OCI-LY3 (cell line): ENCODE data around the gene GFPT2.

ENCODE experiments used
- H2AFZ ChIP-seq: fragments of 200-600, 300-600 bp; shearing (Covaris generic); 2 replicates; pipeline ENCODE4 v1.6.0; 2014; ENCODE audit warnings: antibody characterized with exemption, low read depth, low read length
- H3K27ac ChIP-seq: fragments of 200-600, 300-600 bp; sonication (generic); 2 replicates; pipeline ENCODE4 v1.5.1; 2014; ENCODE audit warnings: mild to moderate bottlenecking, low read length, moderate library complexity, mixed read lengths
- H3K27me3 ChIP-seq: fragments of 200-600, 300-600 bp; sonication (generic); 2 replicates; pipeline ENCODE4 v1.6.1; 2014; ENCODE audit warnings: low read depth, low read length, mixed read lengths
- H3K36me3 ChIP-seq: fragments of 200-600, 300-600 bp; sonication (generic); replicated peaks from 2 replicates; pipeline ENCODE3; 2014; ENCODE audit warnings: low read depth, low read length, mixed read lengths
- H3K4me1 ChIP-seq: fragments of 300-600, 200-600 bp; sonication (generic); 2 replicates; pipeline ENCODE4 v1.6.1; 2014; ENCODE audit warnings: low read length, mixed read lengths
- H3K4me2 ChIP-seq: fragments of 200-600, 300-600 bp; sonication (generic); 2 replicates; pipeline ENCODE4 v1.6.1; 2014; ENCODE audit warnings: low read length, mixed read lengths
- H3K4me3 ChIP-seq: fragments of 300-600, 200-600 bp; sonication (generic); 2 replicates; pipeline ENCODE4 v1.5.1; 2014; ENCODE audit warnings: antibody characterized with exemption, mild to moderate bottlenecking, low read length, moderate library complexity
- H3K79me2 ChIP-seq: fragments of 300-600, 200-600 bp; shearing (Covaris generic); 2 replicates; pipeline ENCODE4 v1.6.1; 2014; ENCODE audit warnings: mild to moderate bottlenecking, low read length, mixed read lengths
- H3K9ac ChIP-seq: fragments of 300-600, 200-600 bp; shearing (Covaris generic); 2 replicates; pipeline ENCODE4 v1.6.0; 2014; ENCODE audit warnings: mild to moderate bottlenecking, low read length, moderate library complexity
- H3K9me3 ChIP-seq: fragments of 200-600, 300-600 bp; shearing (Covaris generic); 2 replicates; pipeline ENCODE4 v1.6.1; 2014; ENCODE audit warnings: low read length, mixed read lengths; ENCODE audit not compliant: insufficient read depth
- H4K20me1 ChIP-seq: fragments of 200-600, 300-600 bp; sonication (generic); 2 replicates; pipeline ENCODE4 v1.6.1; 2016; ENCODE audit warnings: low read length, mixed read lengths; ENCODE audit not compliant: insufficient read depth
- EZH2phosphoT487 ChIP-seq: fragments of 200-600 bp; shearing (Covaris generic); IDR thresholded peaks from 2 replicates; pipeline ENCODE4 v1.6.1; 2018; ENCODE audit warnings: antibody characterized with exemption, mixed run types, low read depth
- TF ChIP-seq, protein P1 (sequence below): fragments of 200-600, 300-600 bp; sonication (generic); IDR thresholded peaks from 2 replicates; pipeline ENCODE4 v1.5.1; 2014; ENCODE audit warnings: antibody characterized with exemption, low read length, low read depth

GFPT2 gene

DNA sequence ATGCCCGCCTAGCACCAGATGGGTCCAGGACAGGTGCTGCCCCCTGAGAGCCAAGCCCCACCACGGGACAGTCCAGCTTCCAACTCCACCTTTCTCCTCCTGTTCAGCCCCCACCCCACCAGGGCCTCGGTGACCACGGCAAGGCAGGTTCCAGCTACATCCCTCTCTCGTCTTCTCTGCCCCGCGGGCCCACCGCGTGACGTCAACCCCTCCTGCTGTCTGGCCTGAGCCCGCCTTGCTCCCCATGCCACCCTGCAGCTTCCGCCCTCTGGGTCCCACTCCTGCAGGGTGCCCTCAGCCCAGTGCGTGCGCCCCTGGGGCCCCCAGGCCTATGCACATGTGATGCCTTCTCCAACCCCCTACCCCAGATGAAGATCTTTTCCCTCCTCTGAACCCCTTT, 6.8 kb downstream of the GFPT2 start:
- H3K9me3 ChIP-seq, result no peaks in the 10 kb centered on the region
- H3K27ac ChIP-seq, result no peak overlapping the region
- no peaks in the 10 kb centered on the region for H3K4me1 ChIP-seq
- H2AFZ ChIP-seq, result no peak overlapping the region
- no peak for TF ChIP-seq EZH2phosphoT487
- TF ChIP-seq, protein P1, sequence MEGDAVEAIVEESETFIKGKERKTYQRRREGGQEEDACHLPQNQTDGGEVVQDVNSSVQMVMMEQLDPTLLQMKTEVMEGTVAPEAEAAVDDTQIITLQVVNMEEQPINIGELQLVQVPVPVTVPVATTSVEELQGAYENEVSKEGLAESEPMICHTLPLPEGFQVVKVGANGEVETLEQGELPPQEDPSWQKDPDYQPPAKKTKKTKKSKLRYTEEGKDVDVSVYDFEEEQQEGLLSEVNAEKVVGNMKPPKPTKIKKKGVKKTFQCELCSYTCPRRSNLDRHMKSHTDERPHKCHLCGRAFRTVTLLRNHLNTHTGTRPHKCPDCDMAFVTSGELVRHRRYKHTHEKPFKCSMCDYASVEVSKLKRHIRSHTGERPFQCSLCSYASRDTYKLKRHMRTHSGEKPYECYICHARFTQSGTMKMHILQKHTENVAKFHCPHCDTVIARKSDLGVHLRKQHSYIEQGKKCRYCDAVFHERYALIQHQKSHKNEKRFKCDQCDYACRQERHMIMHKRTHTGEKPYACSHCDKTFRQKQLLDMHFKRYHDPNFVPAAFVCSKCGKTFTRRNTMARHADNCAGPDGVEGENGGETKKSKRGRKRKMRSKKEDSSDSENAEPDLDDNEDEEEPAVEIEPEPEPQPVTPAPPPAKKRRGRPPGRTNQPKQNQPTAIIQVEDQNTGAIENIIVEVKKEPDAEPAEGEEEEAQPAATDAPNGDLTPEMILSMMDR, result no peak
- no peak overlapping the region for H3K4me2 ChIP-seq
- H3K9ac ChIP-seq, result no peak overlapping the region
- H3K79me2 ChIP-seq, result no peaks in the 10 kb centered on the region
- no peak overlapping the region for H3K4me3 ChIP-seq
- H3K27me3 ChIP-seq, result no peaks in the 10 kb centered on the region
- no peaks in the 10 kb centered on the region for H4K20me1 ChIP-seq
- H3K36me3 ChIP-seq, result no peaks in the 10 kb centered on the region

DNA sequence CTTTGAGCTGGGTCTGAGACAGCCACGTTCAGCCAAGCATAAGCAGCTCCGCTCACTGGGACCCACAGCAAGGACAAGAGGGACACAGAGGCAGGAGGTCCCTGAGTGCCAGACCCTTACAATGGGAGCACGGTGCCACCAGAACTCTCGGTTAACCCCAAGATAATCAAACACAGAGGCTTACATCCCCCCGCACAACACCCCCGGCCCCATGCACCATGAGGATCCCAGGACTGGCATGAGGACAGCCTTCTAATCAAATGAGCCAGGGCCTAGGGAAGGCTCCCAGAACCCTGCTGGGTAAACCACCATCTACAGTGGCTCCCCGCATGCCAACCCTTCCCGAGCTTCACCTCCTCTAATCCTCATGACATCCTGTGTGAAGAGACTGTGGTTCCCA, 7.4 kb downstream of the GFPT2 start:
- H4K20me1 ChIP-seq, result no peaks in the 10 kb centered on the region
- H3K9me3 ChIP-seq, result no peaks in the 10 kb centered on the region
- no peaks in the 10 kb centered on the region for H3K27me3 ChIP-seq
- no peaks in the 10 kb centered on the region for H3K36me3 ChIP-seq
- H3K79me2 ChIP-seq, result no peaks in the 10 kb centered on the region
- no peak overlapping the region for H3K27ac ChIP-seq
- no peak overlapping the region for H3K9ac ChIP-seq
- H3K4me3 ChIP-seq, result no peak overlapping the region
- TF ChIP-seq, protein P1, result no peak
- TF ChIP-seq EZH2phosphoT487, result no peak
- no peak overlapping the region for H2AFZ ChIP-seq
- no peak overlapping the region for H3K4me2 ChIP-seq
- H3K4me1 ChIP-seq, result no peaks in the 10 kb centered on the region

DNA sequence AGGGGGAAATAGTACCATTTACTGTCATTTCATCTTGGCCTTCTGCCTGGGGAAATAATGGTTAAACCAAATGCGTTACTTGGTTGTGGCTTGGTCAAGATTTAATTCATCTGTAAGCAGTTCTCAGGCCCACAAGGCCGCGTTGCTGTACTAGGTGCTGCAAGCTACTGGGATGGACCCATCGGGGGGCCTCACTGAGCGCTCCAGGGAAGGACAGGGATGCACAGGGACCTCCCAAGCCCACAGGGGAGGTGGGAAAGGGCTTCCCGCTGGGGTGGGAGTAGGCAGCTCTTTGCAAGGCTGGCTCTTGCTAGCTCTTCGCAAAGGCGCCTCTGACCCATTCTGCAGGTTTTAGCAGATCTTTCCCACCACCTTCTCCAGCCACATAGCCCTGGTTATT, 8.0 kb downstream of the GFPT2 start:
- Histone ChIP-seq H3K36me3 (no peaks in the 10 kb centered on the region), H4K20me1 (no peaks in the 10 kb centered on the region), H3K4me1 (no peaks in the 10 kb centered on the region), H2AFZ (no peak overlapping the region), H3K79me2 (no peaks in the 10 kb centered on the region), H3K9ac (no peak overlapping the region), H3K27me3 (no peaks in the 10 kb centered on the region), H3K9me3 (no peaks in the 10 kb centered on the region), H3K4me2 (no peak overlapping the region), H3K27ac (no peak overlapping the region), H3K4me3 (no peak overlapping the region)
- TF ChIP-seq, protein P1, result no peak
- TF ChIP-seq EZH2phosphoT487, result no peak

DNA sequence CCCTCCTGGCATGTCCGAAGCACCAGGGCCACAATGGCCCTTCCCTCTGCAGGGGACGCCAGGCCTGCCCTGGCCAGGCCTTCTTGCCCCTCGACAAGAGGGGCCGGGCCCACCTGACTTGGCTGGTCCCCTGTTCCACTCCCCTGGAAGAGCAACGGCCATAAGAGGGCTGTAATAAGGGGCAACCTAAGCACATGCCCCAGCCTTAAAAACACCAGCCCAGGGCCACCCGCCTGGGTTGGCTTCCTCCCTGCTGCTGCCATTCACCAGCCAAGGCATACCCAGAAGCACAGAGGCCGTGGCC, 8.5 kb downstream of the GFPT2 start:
- H3K4me3 ChIP-seq, result no peak overlapping the region
- no peaks in the 10 kb centered on the region for H3K79me2 ChIP-seq
- H3K4me2 ChIP-seq, result no peak overlapping the region
- H2AFZ ChIP-seq, result no peak overlapping the region
- H3K9me3 ChIP-seq, result no peaks in the 10 kb centered on the region
- H4K20me1 ChIP-seq, result no peaks in the 10 kb centered on the region
- TF ChIP-seq, protein P1, result no peak
- TF ChIP-seq EZH2phosphoT487, result no peak
- H3K9ac ChIP-seq, result no peak overlapping the region
- H3K4me1 ChIP-seq, result no peaks in the 10 kb centered on the region
- H3K27me3 ChIP-seq, result no peaks in the 10 kb centered on the region
- no peaks in the 10 kb centered on the region for H3K36me3 ChIP-seq
- no peak overlapping the region for H3K27ac ChIP-seq
